Panc1 (cell line): ENCODE results near the gene TAS2R41. TPM values are rescaled to one million over a fixed set of nuclear protein-coding genes. Genes with fewer than 3 reads are reported as not detected.

Experiments used
- ATAC-seq: fragments of 200-7000 bp; cut with Tn5 transposase; 2 replicates; pipeline ENCODE4 v1.9.1; 2020; ENCODE audit warnings: mild to moderate bottlenecking, moderate library complexity
- BruUV-seq: library from RNA; stranded (reverse); fragments of 400-500 nt; replicated peaks from 2 replicates; lab custom pipeline; 2021; lab: Mats Ljungman, UMichigan
- CTCF ChIA-PET: fragments of 300-600 bp; sonication (Branson Sonifier 250); formaldehyde crosslinking; loops from one replicate; lab custom pipeline; 2022; ENCODE audit warnings: antibody characterized with exemption; lab: Charles Lee
- POLR2A ChIA-PET: fragments of 300-600 bp; sonication (Branson Sonifier 250); formaldehyde crosslinking; loops from one replicate; lab custom pipeline; 2022; ENCODE audit warnings: antibody characterized with exemption; lab: Charles Lee
- DNase-seq: peaks from one replicate; pipeline ENCODE4 v3.0.0-alpha.2; 2010; ENCODE audit warnings: low read depth, low spot score
- H3K27ac ChIP-seq: 2 replicates; pipeline ENCODE4 v1.5.1; 2011; ENCODE audit warnings: mild to moderate bottlenecking, low read length, inconsistent platforms
- H3K27me3 ChIP-seq: fragments of 200-500 bp; sonication (Bioruptor generic); 2 replicates; pipeline ENCODE4 v1.6.0; 2014; ENCODE audit warnings: low read length, inconsistent platforms; ENCODE audit not compliant: control insufficient read depth, insufficient read depth
- H3K36me3 ChIP-seq: fragments of 200-500 bp; sonication (Bioruptor generic); 2 replicates; pipeline ENCODE4 v1.5.1; 2014; ENCODE audit warnings: inconsistent platforms, mild to moderate bottlenecking, low read length, moderate library complexity; ENCODE audit not compliant: control insufficient read depth, insufficient read depth
- H3K4me1 ChIP-seq: 2 replicates; pipeline ENCODE4 v1.5.1; 2011; ENCODE audit warnings: inconsistent platforms, mild to moderate bottlenecking, low read length, moderate library complexity; ENCODE audit not compliant: control insufficient read depth, insufficient read depth
- H3K4me3 ChIP-seq, 2 experiments: 2 replicates each; pipeline ENCODE4 v1.5.1; 2011 to 2012; ENCODE audit warnings: low read depth in 2 of 2, low read length in 2 of 2, mild to moderate bottlenecking in 2 of 2, inconsistent platforms in 1 of 2, moderate library complexity in 1 of 2
- H3K9me3 ChIP-seq: fragments of 200-500 bp; sonication (Bioruptor generic); 2 replicates; pipeline ENCODE4 v1.5.1; 2014; ENCODE audit warnings: low read depth, mild to moderate bottlenecking, inconsistent platforms, low read length, moderate library complexity; ENCODE audit not compliant: control insufficient read depth, insufficient read depth
- POLR2AphosphoS5 ChIP-seq: IDR thresholded peaks from 2 replicates; pipeline ENCODE4 v1.6.1; 2012; ENCODE audit warnings: mild to moderate bottlenecking, low read depth, low read length, moderate library complexity
- REST ChIP-seq, 2 experiments: IDR thresholded peaks; 2 replicates each; pipeline ENCODE4 v1.6.1; 2011 to 2012; ENCODE audit warnings: low read depth in 2 of 2, control low read depth in 1 of 2, low read length in 1 of 2, mild to moderate bottlenecking in 1 of 2, moderate library complexity in 1 of 2; ENCODE audit not compliant: insufficient read depth in 1 of 2
- SIN3A ChIP-seq: IDR thresholded peaks from 2 replicates; pipeline ENCODE4 v1.6.1; 2012; ENCODE audit warnings: low read depth, mild to moderate bottlenecking, low read length, moderate library complexity, borderline replicate concordance; ENCODE audit not compliant: insufficient read depth
- TCF7L2 ChIP-seq: IDR thresholded peaks from 2 replicates; pipeline ENCODE4 v1.6.1; 2011; ENCODE audit warnings: mild to moderate bottlenecking, low read depth, low read length, inconsistent platforms
- in situ Hi-C: cut with HindIII; loops from 2 replicates; pipeline ENCODE4 v1.10.0; 2016; ENCODE audit warnings: low sequenced_read_pairs, low pct_unique_long_range_greater_than_20kb
- intact Hi-C: fragments of 100-400 bp; cut with micrococcal nuclease; formaldehyde crosslinking; loops from one replicate; pipeline ENCODE4 v1.10.0; 2022; ENCODE audit not compliant: unreplicated experiment
- total RNA-seq: library from RNA; stranded (reverse); gene quantifications from one replicate; pipeline ENCODE4 v1.2.1, GENCODE V29; 2021; ENCODE audit not compliant: unreplicated experiment
- TF ChIP-seq, protein P1 (sequence below): fragments of 450-650 bp; IDR thresholded peaks from 2 replicates; pipeline ENCODE4 v1.5.1; 2017; ENCODE audit warnings: mild to moderate bottlenecking

The TAS2R41 gene
- total RNA-seq, 1 experiment from 2014 or later: not detected

DNA sequence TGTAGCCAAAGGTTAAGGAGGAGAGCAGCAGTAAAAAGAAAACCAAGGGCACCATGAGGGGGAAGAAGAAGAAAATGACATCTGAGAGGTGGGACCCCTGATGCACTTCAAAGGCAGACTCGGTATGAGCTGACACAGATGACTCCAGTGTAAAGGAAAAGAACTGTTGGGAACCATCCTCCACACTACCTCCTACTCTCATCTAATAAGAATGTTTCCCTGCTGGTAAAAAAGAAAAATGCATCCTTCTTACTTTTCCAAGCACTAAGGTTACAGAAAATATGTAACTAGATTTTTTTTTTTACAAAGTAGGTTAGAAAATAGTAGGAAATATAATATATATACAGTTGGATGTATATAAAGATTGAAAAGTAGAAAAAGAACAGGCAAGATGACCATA, 16.9 kb downstream of the TAS2R41 start:
- no peaks in the 10 kb centered on the region for H3K27me3 ChIP-seq
- DNase-seq (no peak), ATAC-seq (no peak)
- ChIA-PET POLR2A (no interaction called here), CTCF (no interaction called here)
- H3K4me1 ChIP-seq: no peaks in the 10 kb centered on the region
- H3K27ac ChIP-seq: no peak overlapping the region
- BruUV-seq: no TSS peak
- TF ChIP-seq, protein P1, sequence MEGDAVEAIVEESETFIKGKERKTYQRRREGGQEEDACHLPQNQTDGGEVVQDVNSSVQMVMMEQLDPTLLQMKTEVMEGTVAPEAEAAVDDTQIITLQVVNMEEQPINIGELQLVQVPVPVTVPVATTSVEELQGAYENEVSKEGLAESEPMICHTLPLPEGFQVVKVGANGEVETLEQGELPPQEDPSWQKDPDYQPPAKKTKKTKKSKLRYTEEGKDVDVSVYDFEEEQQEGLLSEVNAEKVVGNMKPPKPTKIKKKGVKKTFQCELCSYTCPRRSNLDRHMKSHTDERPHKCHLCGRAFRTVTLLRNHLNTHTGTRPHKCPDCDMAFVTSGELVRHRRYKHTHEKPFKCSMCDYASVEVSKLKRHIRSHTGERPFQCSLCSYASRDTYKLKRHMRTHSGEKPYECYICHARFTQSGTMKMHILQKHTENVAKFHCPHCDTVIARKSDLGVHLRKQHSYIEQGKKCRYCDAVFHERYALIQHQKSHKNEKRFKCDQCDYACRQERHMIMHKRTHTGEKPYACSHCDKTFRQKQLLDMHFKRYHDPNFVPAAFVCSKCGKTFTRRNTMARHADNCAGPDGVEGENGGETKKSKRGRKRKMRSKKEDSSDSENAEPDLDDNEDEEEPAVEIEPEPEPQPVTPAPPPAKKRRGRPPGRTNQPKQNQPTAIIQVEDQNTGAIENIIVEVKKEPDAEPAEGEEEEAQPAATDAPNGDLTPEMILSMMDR: 0 out of 2 replicates have a peak, but pooled peaks have one; percentile 3
- no peak for TF ChIP-seq REST (IDR thresholded peaks at IDR 0.05; ENCODE audit: insufficient read depth in 1 of 2, low read depth in 2 of 2, low read length in 1 of 2)
- no peak for TF ChIP-seq POLR2AphosphoS5
- no peak overlapping the region for H3K4me3 ChIP-seq
- intact Hi-C loops: no loop called here
- in situ Hi-C loops: no loop called here
- H3K9me3 ChIP-seq: no peaks in the 10 kb centered on the region
- no peaks in the 10 kb centered on the region for H3K36me3 ChIP-seq

GRCh38 chr7:143495851-143496250, 18.2 kb downstream of the TAS2R41 start:
- intact Hi-C loops: no loop called here
- ChIA-PET POLR2A (no interaction called here), CTCF (no interaction called here)
- H3K36me3 ChIP-seq: no peaks in the 10 kb centered on the region
- H3K4me3 ChIP-seq: no peak overlapping the region
- H3K9me3 ChIP-seq: no peaks in the 10 kb centered on the region
- no peak overlapping the region for H3K27ac ChIP-seq
- TF ChIP-seq REST (IDR thresholded peaks at IDR 0.05; ENCODE audit: insufficient read depth in 1 of 2, low read depth in 2 of 2, low read length in 1 of 2) (no peak), TCF7L2 (no peak), SIN3A (no peak), POLR2AphosphoS5 (no peak)
- TF ChIP-seq, protein P1: no peak
- no TSS peak for BruUV-seq
- ATAC-seq (no peak), DNase-seq (no peak)
- H3K4me1 ChIP-seq: no peaks in the 10 kb centered on the region
- H3K27me3 ChIP-seq: no peaks in the 10 kb centered on the region
- in situ Hi-C loops: no loop called here
